GM18951 (cell line): ENCODE data around the gene BRINP3.

Source experiments
- POLR2A ChIP-seq: IDR thresholded peaks from 4 replicates; pipeline ENCODE4 v1.6.1; 2011; ENCODE audit warnings: mild to moderate bottlenecking; ENCODE audit not compliant: insufficient read length, insufficient read depth; ENCODE audit errors: extremely low read depth
- in situ Hi-C: fragments of 300-500 bp; cut with MboI; formaldehyde crosslinking; loops from one replicate; pipeline ENCODE4 v1.12.0; 2022; ENCODE audit warnings: low sequenced_read_pairs, mixed read lengths, inconsistent platforms; ENCODE audit not compliant: unreplicated experiment

The BRINP3 gene

DNA sequence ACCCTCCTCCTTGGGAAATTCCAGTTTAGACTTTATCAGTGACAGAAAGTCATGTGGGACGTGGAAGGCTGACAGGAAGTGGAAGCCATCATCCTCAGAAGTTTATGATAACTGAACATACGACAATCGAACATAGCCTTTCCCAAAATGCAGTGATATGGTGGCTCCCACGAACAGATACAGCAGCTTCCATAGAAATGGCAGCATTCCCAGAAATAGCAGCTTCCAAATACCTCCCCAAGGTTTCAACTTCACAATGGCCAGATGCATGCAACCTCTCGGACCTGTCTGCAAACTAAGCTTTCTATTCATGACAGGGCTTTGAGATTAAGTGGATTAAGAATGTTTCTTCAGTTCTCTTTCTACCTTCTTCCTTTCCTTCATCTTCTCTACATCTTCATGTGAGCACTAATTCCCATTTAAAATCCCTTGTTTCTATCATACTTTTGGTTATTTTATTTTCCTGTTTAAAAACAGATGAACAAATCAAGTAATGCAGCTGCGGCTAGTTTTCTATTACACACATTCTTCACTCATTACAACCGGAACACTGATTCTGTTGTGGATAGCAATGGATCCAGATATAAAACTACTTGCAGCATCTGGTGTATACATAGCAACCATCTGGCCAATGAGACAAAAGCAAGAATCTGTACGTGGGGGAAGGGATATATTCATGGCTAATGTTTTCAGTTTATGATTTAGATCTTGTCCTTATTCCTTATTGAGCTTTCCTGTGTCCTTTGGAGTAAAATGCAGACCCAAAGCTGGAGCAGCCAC is 304.8 kb downstream of the BRINP3 start:
- in situ Hi-C loops = no loop called here
- TF ChIP-seq POLR2A = no peak

- in situ Hi-C loops = no loop called here
- TF ChIP-seq POLR2A = no peak
Measured at GRCh38 chr1:190170321-190170720, 307.3 kb downstream of the BRINP3 start.

DNA sequence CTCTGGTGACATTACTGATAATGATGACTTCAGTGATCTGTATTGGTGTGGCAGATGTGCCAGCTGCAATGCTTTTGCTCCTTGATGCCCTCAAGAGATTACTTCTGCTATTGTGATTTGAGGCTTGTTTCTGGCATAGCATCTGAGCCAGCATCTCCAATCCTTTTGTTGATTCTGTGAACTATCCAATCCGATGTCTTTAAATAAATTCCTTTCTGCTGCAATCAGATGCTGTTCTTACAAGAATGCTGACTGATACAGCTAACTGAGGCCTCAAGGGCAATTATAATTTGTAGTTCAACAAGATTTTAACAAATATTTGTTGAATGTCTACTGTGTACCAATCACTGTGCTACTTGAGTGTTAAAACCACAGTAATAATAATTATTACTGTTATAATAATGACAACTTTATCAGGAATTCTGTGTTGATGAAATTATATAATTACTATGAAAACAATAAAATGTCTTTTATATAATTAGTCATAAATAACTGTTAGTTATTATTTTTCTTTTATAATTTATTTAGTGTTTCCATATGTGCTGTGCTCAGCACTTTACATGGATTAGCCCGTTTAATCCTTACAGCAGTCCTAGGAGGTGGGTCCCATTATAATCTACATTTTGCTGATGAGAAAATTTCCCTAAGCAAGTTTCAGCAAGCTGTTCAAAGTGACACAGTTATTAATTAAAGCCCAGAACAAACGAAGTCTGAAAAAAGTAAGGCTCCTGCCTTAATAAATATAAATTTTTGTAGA is 308.2 kb downstream of the BRINP3 start:
- TF ChIP-seq POLR2A = no peak

DNA sequence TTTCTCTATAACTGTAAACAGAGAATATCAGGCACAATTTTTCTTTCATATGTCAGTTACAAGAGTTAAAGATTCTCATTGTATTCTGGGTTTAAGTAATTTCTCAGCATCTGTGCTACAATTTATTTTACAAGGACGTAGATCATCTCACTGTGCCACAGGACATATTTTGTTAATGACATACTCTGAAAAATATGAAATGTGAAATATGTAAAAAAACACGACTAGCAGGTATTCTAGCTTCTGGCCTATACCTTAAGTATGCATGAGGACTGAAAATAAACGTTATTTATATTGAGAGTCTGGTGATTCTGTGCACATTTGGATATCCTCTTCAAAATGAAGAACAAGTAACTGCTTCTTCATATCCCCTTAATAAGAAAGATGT is 308.8 kb downstream of the BRINP3 start:
- in situ Hi-C loops = no loop called here
- TF ChIP-seq POLR2A = no peak

More for the DNA sequence above, 308.2 kb downstream of the BRINP3 start:
- in situ Hi-C loops = no loop called here

DNA sequence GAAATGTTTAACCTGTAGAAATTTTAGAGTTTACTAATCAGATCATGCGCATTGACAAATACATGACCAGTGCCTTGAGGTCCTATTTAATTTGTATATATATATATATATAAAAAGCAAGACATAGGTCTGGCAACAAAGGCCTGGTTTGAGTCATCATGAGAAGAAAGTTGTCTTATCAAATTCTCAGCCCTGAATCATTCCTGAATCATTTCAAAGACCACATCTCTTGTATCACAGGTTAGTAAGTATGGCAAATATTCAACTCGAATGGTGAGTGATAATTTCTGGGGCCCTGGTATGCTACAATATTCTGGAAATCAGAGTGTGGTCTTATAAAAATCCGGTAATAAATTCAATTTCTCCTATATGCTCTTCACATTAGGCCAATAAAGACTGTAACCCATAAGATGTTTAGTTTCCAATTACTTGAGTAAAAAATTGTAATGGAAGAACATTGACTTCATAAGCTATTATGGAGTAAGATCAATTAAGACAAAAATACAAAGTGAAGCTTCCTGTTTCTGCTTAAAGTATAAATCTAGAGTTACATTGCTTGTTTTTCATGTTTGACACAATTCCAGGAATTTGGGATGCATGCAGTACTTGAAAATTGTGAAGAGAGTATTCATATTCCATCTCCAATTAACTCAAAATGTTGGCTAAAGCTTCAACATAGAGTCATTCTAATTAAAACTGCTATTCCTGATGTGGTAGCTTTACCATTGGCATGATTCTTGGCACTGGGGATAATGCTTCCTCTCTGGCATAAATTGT is 309.4 kb downstream of the BRINP3 start:
- no peak for TF ChIP-seq POLR2A
- in situ Hi-C loops = no loop called here

GRCh38 chr1:190159146-190159545 is 318.5 kb downstream of the BRINP3 start:
- in situ Hi-C loops = no loop called here
- TF ChIP-seq POLR2A = no peak

- TF ChIP-seq POLR2A = no peak
- in situ Hi-C loops = no loop called here
Measured at GRCh38 chr1:190154744-190155143, 322.9 kb downstream of the BRINP3 start.

DNA sequence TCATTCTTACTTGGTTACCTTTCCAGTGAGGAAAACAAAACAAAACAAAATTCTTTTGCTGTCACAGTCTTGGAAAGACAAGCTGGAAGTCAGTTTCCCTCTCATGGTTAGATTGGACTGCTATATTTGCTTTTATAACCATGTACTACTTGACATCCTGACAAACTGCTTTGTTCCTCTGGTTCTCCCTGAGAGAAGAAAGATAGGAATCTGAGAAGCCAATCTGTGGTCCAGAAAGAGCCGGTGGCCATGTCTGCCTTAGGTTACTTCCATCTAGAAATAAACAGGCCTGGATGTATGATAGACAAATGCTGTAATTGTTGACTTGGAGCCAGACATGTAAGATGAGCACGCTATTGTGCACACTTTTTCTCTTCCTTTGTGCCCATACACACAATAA is 330.0 kb downstream of the BRINP3 start:
- in situ Hi-C loops = no loop called here
- TF ChIP-seq POLR2A = no peak

- no peak for TF ChIP-seq POLR2A
- in situ Hi-C loops = no loop called here
Measured at GRCh38 chr1:190144650-190145049, 333.0 kb downstream of the BRINP3 start.

GRCh38 chr1:190140644-190141043 is 337.0 kb downstream of the BRINP3 start:
- in situ Hi-C loops = no loop called here
- TF ChIP-seq POLR2A = no peak

GRCh38 chr1:190138702-190139101 is 339.0 kb downstream of the BRINP3 start:
- in situ Hi-C loops = no loop called here

DNA sequence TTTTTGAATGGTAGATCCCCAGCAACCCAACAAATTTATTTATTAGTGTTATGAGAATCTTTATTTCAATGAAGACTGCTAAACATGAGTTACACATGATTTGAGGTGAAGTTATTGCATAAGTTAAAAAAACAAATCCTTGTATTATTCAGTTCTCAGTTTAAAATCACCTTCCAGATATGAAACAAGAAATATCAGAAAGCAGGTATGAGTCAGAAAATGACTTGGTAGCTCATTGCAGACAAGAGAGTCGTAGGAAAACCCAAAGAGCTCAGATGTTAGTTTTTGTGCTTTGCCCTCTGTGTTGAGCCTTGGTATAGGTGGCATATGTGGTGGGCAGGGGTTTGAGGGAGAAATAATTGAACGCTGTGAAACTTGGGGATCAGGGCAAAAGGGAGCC is 339.4 kb downstream of the BRINP3 start:
- TF ChIP-seq POLR2A = no peak
- in situ Hi-C loops = no loop called here

More at GRCh38 chr1:190138702-190139101, 339.0 kb downstream of the BRINP3 start:
- TF ChIP-seq POLR2A = no peak

GRCh38 chr1:190129366-190129765 is 348.3 kb downstream of the BRINP3 start:
- TF ChIP-seq POLR2A = no peak
- in situ Hi-C loops = no loop called here
